GM21723 (cell line): ENCODE results near the gene STRN4.
A peak's percentile ranks its signal among the peaks of the same experiment; 100 is the strongest.
"Not testable (repeated sequence)": the region's sequence is repeated elsewhere in the genome, so short reads cannot be mapped to it uniquely, and the experiment has no call there.

Experiments
- ATAC-seq: cut with Tn5 transposase; IDR thresholded peaks from one replicate; pipeline ENCODE4 v1.9.1; 2021; ENCODE audit warnings: mild to moderate bottlenecking, moderate library complexity; ENCODE audit not compliant: unreplicated experiment

The STRN4 gene

GRCh38 chr19:46746281-46747057 lies at the start of gene STRN4:
Gene STRN4 (minus strand): TSS chr19:46746450. CDS start chr19:46746430, 20 bp downstream.
- peak; percentile 54 for ATAC-seq

- no peak for ATAC-seq
These were observed 45.7 kb upstream of the STRN4 start for GRCh38 chr19:46791944-46792343.

DNA sequence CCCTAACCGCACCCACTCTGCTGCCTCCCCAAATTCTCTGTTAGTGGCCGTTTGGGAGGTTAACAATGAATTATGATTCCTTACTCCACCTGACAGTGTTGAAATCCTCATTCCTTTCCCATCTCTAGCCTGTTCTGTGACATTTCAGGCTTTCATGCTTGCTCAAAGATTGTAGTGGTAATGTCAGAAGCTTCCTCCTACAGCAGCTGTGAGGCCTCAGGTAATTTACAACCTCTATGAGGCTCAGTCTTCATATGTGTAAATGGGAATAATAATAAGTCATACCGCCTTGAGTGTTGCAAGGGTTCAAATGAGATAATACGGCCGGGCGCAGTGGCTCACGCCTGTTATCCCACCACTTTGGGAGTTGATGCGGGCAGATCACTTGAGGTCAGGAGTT lies 43.1 kb upstream of the STRN4 start:
- no peak for ATAC-seq

DNA sequence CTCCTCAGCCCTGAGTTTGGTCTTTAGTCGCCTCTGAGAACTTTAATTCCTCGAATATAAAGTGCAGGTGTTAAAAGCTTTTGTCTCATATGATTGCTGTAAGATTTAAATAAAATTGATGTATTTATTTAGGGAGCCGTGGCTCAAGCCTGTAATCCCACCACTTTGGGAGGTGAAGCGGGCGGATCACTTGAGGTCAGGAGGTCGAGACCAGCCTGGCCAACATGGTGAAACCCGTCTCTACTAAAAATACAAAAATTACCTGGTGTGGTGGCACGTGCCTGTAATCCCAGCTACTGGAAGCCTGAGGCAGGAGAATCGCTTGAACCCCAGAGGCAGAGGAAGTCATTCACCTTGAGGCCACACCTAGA lies 42.7 kb upstream of the STRN4 start:
- no peak for ATAC-seq

- peak; percentile 53 for ATAC-seq
These were observed 42.2 kb upstream of the STRN4 start, which contains the start of gene SLC1A5 for GRCh38 chr19:46788262-46788967. Gene SLC1A5 (minus strand): TSS chr19:46788594. CDS start chr19:46787965, 629 bp downstream.

DNA sequence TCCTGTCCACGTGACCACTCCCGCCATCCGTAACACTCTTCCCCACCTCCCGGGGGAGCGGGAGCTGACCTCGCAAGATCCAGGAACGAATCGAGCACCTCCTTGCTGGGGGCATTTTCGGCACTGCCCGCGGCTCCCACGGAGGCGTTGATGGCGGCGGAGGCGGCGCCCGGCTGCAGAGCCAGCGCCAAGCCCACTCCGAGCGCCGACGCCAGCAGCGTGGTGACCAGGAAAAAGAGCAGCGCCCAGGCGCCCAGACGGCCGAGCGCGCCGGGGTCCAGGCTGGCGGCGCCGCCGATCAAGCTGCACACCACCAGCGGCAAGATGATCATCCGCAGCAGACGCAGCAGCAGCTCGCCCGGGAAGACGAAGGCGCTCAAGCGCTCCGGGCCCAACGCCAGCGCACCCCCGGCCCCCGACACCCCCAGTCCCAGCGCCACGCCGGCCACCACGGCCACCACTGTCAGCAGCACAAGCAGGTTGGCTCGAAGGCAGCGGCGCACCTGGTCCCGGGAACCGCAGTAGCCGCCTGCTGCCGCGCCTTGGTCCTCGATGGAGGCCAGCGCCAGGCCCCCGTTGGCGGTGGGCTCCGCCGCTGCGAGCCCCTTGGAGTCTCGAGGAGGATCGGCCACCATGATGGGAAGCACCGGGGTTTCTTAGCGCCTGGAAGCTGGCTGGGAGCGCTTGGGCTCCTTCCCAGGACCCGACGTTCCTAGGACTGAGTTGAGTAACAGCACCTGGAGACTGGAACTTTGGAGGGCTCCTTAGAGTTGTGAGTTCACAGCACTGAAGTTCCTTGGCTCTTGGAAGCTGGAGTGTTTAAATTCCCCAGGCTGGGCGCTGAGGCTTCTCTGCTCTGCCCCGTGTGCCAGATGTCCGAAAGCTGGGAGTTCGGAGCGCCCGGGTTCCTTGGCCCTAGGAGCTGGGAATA lies 41.3 kb upstream of the STRN4 start:
- ATAC-seq = no peak

GRCh38 chr19:46787040-46787330 lies 40.7 kb upstream of the STRN4 start:
- no peak for ATAC-seq

GRCh38 chr19:46786236-46787039 lies 40.2 kb upstream of the STRN4 start:
- no peak for ATAC-seq

DNA sequence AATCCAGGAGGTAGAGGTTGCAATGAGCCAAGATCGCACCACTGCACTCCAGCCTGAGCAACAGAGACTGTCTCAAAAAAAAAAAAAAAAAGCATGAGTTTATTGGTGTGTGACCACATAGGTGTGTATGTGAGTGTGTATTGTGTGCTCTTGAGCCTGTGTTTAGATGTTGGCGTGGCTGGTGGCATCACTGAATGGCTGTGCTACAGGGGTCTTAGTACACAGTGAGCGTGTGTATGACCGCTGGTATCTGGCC lies 39.7 kb upstream of the STRN4 start:
- ATAC-seq = no peak

DNA sequence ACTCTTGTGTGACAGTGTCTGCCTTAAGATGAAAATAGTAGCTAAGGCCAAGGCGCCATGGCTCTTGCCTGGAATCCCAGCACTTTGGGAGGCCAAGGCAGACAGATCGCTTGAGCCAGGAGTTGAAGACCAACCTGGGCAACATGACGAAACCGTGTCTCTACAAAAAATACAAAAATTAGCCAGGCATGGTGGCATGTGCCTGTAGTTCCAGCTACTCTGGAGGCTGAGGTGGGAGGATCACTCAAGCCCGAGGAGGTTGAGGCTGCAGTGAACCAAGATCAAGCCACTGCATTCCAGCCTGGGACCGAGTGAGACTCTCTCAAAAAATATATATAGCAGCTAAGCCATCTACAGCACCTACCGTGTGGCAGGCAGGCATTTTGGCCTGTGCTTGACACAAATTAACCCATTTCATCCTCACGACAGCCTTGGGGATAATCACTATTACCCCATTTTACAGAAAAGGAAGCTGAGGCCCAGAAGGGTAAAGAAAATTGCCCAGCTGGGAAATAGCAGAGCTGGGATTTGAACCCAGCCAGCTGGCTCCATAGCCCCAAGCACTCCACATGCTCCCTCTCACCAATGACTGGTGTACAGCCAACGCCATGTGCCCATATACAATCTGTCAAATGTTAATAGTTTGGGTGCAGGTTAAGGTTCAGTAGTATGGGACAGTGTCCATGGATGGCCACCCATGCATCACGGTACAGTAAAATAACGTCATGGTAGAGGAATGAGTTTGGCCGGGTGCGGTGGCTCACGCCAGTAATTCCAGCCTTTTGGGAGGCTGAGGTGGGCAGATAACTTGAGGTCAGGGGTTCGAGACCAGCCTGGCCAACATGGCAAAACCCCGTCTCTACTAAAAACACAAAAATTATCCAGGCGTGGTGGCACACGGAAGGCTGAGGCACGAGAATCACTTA lies 39.1 kb upstream of the STRN4 start:
- no peak for ATAC-seq

DNA sequence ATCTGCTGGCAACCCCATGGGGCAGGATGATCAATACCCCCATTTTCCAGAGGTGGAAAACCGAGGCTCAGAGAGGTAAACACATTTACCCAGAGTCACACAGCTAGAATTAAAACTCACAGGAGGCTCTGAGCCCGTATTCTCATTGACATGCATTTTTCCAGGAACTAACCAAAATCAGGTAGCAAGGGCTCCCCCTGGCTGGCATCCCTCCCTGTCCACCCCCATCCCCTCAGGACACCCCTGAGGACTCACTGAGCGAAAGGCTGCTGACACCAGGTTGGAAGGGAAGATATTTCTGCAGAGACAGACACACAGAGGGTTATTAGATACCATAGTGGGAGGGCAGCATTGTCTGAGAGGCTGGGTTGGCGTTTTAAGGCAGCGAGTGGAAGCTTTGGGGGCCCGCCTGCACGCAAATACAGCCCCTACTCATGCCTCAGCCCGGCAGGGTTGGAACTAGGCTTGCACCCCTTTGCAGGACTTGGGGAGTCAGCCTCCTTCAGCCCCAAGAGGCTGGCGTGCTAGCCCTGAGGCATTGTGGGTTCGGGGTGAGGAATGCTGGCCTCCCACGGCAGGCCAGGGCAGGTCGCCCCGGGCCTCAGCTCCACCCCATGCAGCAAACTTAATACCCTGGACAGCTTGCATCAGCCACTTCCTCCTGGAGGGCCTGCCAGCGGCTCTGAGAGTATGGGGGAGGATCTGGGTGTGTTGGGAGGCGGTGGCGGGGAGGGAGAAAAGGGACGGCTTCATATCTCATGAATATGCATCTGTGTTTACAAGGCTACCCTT lies 38.2 kb upstream of the STRN4 start:
- peak; percentile 46 for ATAC-seq

DNA sequence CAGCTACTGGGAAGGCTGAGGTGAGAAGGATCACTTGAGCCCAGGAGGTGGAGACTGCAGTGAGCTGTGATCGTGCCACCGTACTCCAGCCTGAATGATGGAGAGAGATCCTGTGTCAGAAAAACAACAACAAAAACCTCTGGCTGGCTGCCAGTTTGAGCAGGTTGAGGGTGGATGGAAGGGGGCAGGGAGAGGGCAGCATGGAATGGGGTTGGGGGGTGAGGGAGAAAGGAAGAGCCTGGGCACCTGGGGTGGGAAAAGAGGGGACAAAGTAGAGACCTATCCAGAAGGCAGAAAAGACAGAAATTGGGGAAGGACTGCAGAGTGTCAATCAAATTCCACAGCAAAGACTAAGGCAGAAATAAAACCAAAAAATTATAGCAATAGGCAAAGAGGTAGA lies 37.4 kb upstream of the STRN4 start:
- ATAC-seq = no peak

- no peak for ATAC-seq
These were observed 36.2 kb upstream of the STRN4 start for GRCh38 chr19:46782355-46783019.

- not testable (repeated sequence) for ATAC-seq
These were observed 31.9 kb upstream of the STRN4 start for GRCh38 chr19:46777956-46778645.

DNA sequence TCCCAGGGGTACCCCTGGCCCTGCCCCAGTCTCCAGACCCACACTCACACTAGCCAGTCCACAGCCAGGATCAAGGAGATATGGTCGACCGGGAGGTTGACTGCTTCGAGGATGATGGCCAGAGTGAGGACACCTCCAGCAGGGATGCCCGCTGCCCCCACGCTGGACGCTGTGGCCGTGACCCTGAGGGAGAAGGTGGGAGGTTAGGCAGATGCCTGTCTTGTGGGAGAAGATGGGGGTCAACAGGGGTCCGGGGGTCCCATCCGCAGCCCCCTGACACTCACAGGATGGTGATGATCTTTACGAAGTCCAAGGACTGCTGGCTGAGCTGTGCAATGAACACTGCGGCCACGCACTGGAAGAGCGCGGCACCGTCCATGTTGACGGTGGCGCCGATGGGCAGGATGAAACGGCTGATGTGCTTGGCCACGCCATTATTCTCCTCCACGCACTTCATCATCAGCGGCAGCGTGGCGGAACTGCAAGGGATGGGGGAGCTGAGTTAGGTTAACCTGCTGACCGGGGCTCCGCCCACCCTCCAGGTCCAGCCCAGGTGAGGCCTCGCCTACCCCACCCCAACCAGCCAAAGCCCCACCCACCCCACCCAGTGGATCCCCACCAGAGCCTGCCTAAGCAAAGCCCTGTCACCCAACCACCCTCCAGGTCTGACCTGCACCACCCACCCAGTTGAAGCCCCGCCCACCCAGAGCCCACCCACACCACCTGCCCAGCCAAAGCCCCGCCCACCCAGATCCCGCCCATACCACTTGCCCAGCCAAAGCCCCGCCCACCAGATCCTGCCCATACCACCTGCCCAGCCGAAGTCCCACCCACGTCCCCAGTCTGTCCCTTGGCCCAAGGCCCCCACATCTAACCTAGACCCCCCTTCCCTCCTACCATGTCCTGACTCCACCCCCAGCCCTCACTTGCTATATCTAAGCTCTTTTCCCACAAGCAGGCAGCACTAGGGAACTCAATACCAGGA lies 31.0 kb upstream of the STRN4 start:
- ATAC-seq = no peak

GRCh38 chr19:46775642-46776258 lies 29.5 kb upstream of the STRN4 start:
- ATAC-seq = no peak
